IMR-90 (cell line): ENCODE measurements around the gene RBM7. TPM values are rescaled to one million over a fixed set of nuclear protein-coding genes. Genes with fewer than 3 reads are reported as not detected.

Experiments used
- ATAC-seq: fragments of 200-7000 bp; cut with Tn5 transposase; 2 replicates; pipeline ENCODE4 v1.9.1; 2020; ENCODE audit warnings: low read depth, mild to moderate bottlenecking, moderate library complexity
- BruUV-seq: library from RNA; stranded (reverse); fragments of 400-500 nt; replicated peaks from 2 replicates; lab custom pipeline; 2021; lab: Mats Ljungman, UMichigan
- CTCF ChIA-PET: fragments of 300-600 bp; formaldehyde crosslinking; extraction: SDS; loops from one replicate; lab custom pipeline; 2021; ENCODE audit warnings: antibody characterized with exemption; lab: Yijun Ruan, JAX
- POLR2A ChIA-PET: fragments of 300-600 bp; sonication (Branson Sonifier 250); formaldehyde crosslinking; loops from one replicate; lab custom pipeline; 2022; ENCODE audit warnings: antibody characterized with exemption; ENCODE audit not compliant: unreplicated experiment; lab: Charles Lee
- DNase-seq: peaks from one replicate; pipeline ENCODE4 v3.0.0; 2013
- H2AFZ ChIP-seq: replicated peaks from 2 replicates; pipeline ENCODE3; 2013; ENCODE audit warnings: low read length, mild to moderate bottlenecking; ENCODE audit not compliant: poor library complexity
- H2AK5ac ChIP-seq: 2 replicates; pipeline ENCODE4 v1.6.1; 2013; ENCODE audit warnings: low read depth, low read length, inconsistent platforms
- H2AK9ac ChIP-seq: replicated peaks from 2 replicates; pipeline ENCODE3; 2013; ENCODE audit warnings: mild to moderate bottlenecking, low read depth, low read length, moderate library complexity; ENCODE audit not compliant: poor library complexity
- H2BK120ac ChIP-seq: 2 replicates; pipeline ENCODE4 v1.6.1; 2013; ENCODE audit warnings: low read depth, low read length, inconsistent platforms
- H2BK15ac ChIP-seq: 3 replicates; pipeline ENCODE4 v1.6.1; 2013; ENCODE audit warnings: low read depth, low read length, inconsistent platforms
- H2BK20ac ChIP-seq: 2 replicates; pipeline ENCODE4 v1.6.1; 2013; ENCODE audit warnings: low read depth, mild to moderate bottlenecking, inconsistent platforms, low read length, moderate library complexity
- H2BK5ac ChIP-seq: 2 replicates; pipeline ENCODE4 v1.6.1; 2013; ENCODE audit warnings: mild to moderate bottlenecking, low read depth, low read length, inconsistent platforms; ENCODE audit not compliant: poor library complexity, severe bottlenecking
- H3K14ac ChIP-seq: replicated peaks from 2 replicates; pipeline ENCODE4 v1.6.1; 2013; ENCODE audit warnings: low read depth, low read length, inconsistent platforms
- H3K18ac ChIP-seq: 2 replicates; pipeline ENCODE4 v1.6.1; 2013; ENCODE audit warnings: low read depth, low read length, control low read depth
- H3K23ac ChIP-seq: 2 replicates; pipeline ENCODE4 v1.6.1; 2013; ENCODE audit warnings: low read depth, low read length, inconsistent platforms
- H3K27ac ChIP-seq: 2 replicates; pipeline ENCODE4 v1.5.1; 2013; ENCODE audit warnings: mild to moderate bottlenecking, control low read depth, low read length; ENCODE audit not compliant: insufficient read depth
- H3K27me3 ChIP-seq: 2 replicates; pipeline ENCODE4 v1.6.1; 2013; ENCODE audit warnings: low read length; ENCODE audit not compliant: control insufficient read depth, insufficient read depth
- H3K36me3 ChIP-seq: 2 replicates; pipeline ENCODE4 v1.6.1; 2013; ENCODE audit warnings: low read length, mixed read lengths; ENCODE audit not compliant: control insufficient read depth, insufficient read depth
- H3K4ac ChIP-seq: 2 replicates; pipeline ENCODE4 v1.6.1; 2013; ENCODE audit warnings: low read depth, low read length, inconsistent platforms
- H3K4me1 ChIP-seq: 2 replicates; pipeline ENCODE4 v1.6.1; 2013; ENCODE audit warnings: low read length, mixed read lengths; ENCODE audit not compliant: control insufficient read depth, insufficient read depth
- H3K4me2 ChIP-seq: 2 replicates; pipeline ENCODE4 v1.6.1; 2013; ENCODE audit warnings: low read depth, mild to moderate bottlenecking, control low read depth, low read length, moderate library complexity
- H3K4me3 ChIP-seq: 2 replicates; pipeline ENCODE4 v1.5.1; 2013; ENCODE audit warnings: low read depth, mild to moderate bottlenecking, control low read depth, low read length, moderate library complexity; ENCODE audit not compliant: insufficient read depth
- H3K56ac ChIP-seq: 2 replicates; pipeline ENCODE4 v1.6.1; 2013; ENCODE audit warnings: low read length, inconsistent platforms; ENCODE audit not compliant: insufficient read depth; ENCODE audit errors: extremely low read depth
- H3K79me1 ChIP-seq, 2 experiments: 2 replicates each; pipeline ENCODE4 v1.6.1; 2013; ENCODE audit warnings: low read length in 2 of 2, inconsistent platforms in 1 of 2, low read depth in 1 of 2
- H3K9ac ChIP-seq: 2 replicates; pipeline ENCODE4 v1.6.1; 2013; ENCODE audit warnings: low read depth, low read length, control low read depth
- H3K9me1 ChIP-seq: 2 replicates; pipeline ENCODE4 v1.6.1; 2013; ENCODE audit warnings: low read length, inconsistent platforms; ENCODE audit not compliant: insufficient read depth
- H3K9me3 ChIP-seq: 2 replicates; pipeline ENCODE4 v1.6.1; 2013; ENCODE audit warnings: low read length; ENCODE audit not compliant: control insufficient read depth, insufficient read depth
- H4K20me1 ChIP-seq: 2 replicates; pipeline ENCODE4 v1.6.1; 2013; ENCODE audit warnings: low read length, inconsistent platforms; ENCODE audit not compliant: insufficient read depth
- H4K5ac ChIP-seq: 2 replicates; pipeline ENCODE4 v1.6.1; 2013; ENCODE audit warnings: mild to moderate bottlenecking, low read depth, low read length, control low read depth
- H4K8ac ChIP-seq, 2 experiments: 2 replicates each; pipeline ENCODE4 v1.6.1; 2013; ENCODE audit warnings: low read depth in 2 of 2, low read length in 2 of 2, control low read depth in 1 of 2, inconsistent platforms in 1 of 2
- H4K91ac ChIP-seq: 2 replicates; pipeline ENCODE4 v1.6.1; 2013; ENCODE audit warnings: low read depth, low read length, inconsistent platforms; ENCODE audit not compliant: insufficient read depth
- MAFK ChIP-seq: IDR thresholded peaks from 2 replicates; pipeline ENCODE4 v1.6.1; 2012; ENCODE audit warnings: low read depth, low read length, improper control_type of control experiment
- MXI1 ChIP-seq: IDR thresholded peaks from 2 replicates; pipeline ENCODE4 v1.6.1; 2012; ENCODE audit warnings: low read depth, mild to moderate bottlenecking, low read length, moderate library complexity, borderline replicate concordance
- NFE2L2 ChIP-seq: fragments of 150-350 bp; IDR thresholded peaks from 2 replicates; pipeline ENCODE4 v1.6.1; 2016; ENCODE audit warnings: low read depth, mild to moderate bottlenecking, low read length
- POLR2A ChIP-seq: IDR thresholded peaks from 2 replicates; pipeline ENCODE4 v1.6.1; 2012; ENCODE audit warnings: mild to moderate bottlenecking, low read depth, low read length
- RFX5 ChIP-seq: IDR thresholded peaks from 2 replicates; pipeline ENCODE4 v1.8.0; 2012; ENCODE audit warnings: low read depth, mild to moderate bottlenecking, low read length, moderate library complexity
- WGBS, 2 experiments: methylation state at CpG; one replicate each; pipeline versions ENCODE4 v1.1.5 to v1.1.7; 2013; ENCODE audit warnings: missing lambda C conversion rate in 2 of 2; ENCODE audit not compliant: insufficient read length in 1 of 2; ENCODE audit errors: extremely low coverage in 2 of 2; 5-methylcytosine and 5-hydroxymethylcytosine counted together
- dilution Hi-C: fragments of 300-500 bp; cut with HindIII; formaldehyde crosslinking; loops from one replicate; pipeline ENCODE4 v1.14.3; 2018; ENCODE audit warnings: low sequenced_read_pairs; ENCODE audit not compliant: unreplicated experiment
- in situ Hi-C: fragments of 300-500 bp; cut with MboI; formaldehyde crosslinking; loops from 3 replicates; pipeline ENCODE4 v1.14.3; 2019; ENCODE audit warnings: low sequenced_read_pairs, inconsistent platforms, mixed read lengths
- intact Hi-C: fragments of 100-400 bp; cut with micrococcal nuclease; formaldehyde crosslinking; loops from 2 replicates; pipeline ENCODE4 v1.10.0; 2022
- polyA plus RNA-seq, 3 experiments: library from polyadenylated mRNA; depleted of rRNA; stranded (reverse); fragments of >200 nt; gene quantifications; 2 replicates each; pipeline ENCODE4 v1.2.3, GENCODE V29; 2012; ENCODE audit warnings: low replicate concordance in 1 of 3
- total RNA-seq: library from RNA; depleted of rRNA; stranded (reverse); fragments of >200 nt; gene quantifications from 2 replicates; pipeline ENCODE4 v1.2.3, GENCODE V29; 2012

Gene RBM7
- total and polyA plus RNA-seq, 2 of the 4 experiments (the other 2 are of a cell fraction), result 27.8 to 111 TPM

- POLR2A ChIA-PET, result no interaction called here
- Histone ChIP-seq H3K9me1 (peaks cover 8% of the 10 kb centered on the region; the same call in 1 of the 2 replicates), H3K9me3 (no peaks in the 10 kb centered on the region), H3K56ac (no peak overlapping the region), H4K8ac (no peak overlapping the region), H4K20me1 (peaks cover 8% of the 10 kb centered on the region), H2AFZ (no peak overlapping the region), H3K9ac (no peak overlapping the region), H3K79me1 (peaks cover 18 to 57% of the 10 kb centered on the region in 2 experiments; a peak in 3 of 4 replicates), H4K91ac (no peak overlapping the region), H3K4me2 (no peak overlapping the region), H3K23ac (no peak overlapping the region), H2AK9ac (no peak overlapping the region), H3K27ac (no peak overlapping the region), H2BK120ac (no peak overlapping the region), H3K4me3 (no peak overlapping the region), H2BK20ac (no peak overlapping the region), H2BK15ac (no peak overlapping the region), H3K36me3 (peaks cover 8% of the 10 kb centered on the region), H3K14ac (no peak overlapping the region), H3K18ac (no peak overlapping the region), H3K27me3 (no peaks in the 10 kb centered on the region), H2BK5ac (no peak overlapping the region), H3K4me1 (peaks cover 12% of the 10 kb centered on the region), H4K5ac (no peak overlapping the region), H3K4ac (no peak overlapping the region), H2AK5ac (no peak overlapping the region)
- dilution Hi-C loops (no loop called here), in situ Hi-C loops (loop anchor here (10.0 kb wide), 1 partner anchor 88 kb away; no protein-coding TSS in a partner anchor), intact Hi-C loops (no loop called here)
- no TSS peak for BruUV-seq
- DNase-seq (no peak), ATAC-seq (no peak)
- CTCF ChIA-PET, result interaction anchor here (0.5 to 1.2 kb wide), 2 partner anchors 102 to 119 kb away, joined by 3 to 4 read pairs; no protein-coding TSS in a partner anchor
- WGBS, 2 experiments, result no CpG with 5 or more reads among the region's 1 CpG
- TF ChIP-seq MAFK, result no peak
- no peak for TF ChIP-seq NFE2L2
- no peak for TF ChIP-seq MXI1
- TF ChIP-seq POLR2A, result no peak
- no peak for TF ChIP-seq RFX5
These were observed 42.1 kb downstream of the RBM7 start for GRCh38 chr11:114442536-114442935.
